DND-41 (cell line): Measurements from ENCODE around the gene PASK.

Source experiments
- EZH2 ChIP-seq: IDR thresholded peaks from 3 replicates; pipeline ENCODE4 v1.6.1; 2012; ENCODE audit warnings: borderline replicate concordance, low read depth, mild to moderate bottlenecking, moderate library complexity, low read length, inconsistent platforms; ENCODE audit not compliant: severe bottlenecking
- TF ChIP-seq, protein P1 (sequence below): IDR thresholded peaks from 2 replicates; pipeline ENCODE4 v1.5.1; 2012; ENCODE audit warnings: borderline replicate concordance, low read length, moderate library complexity, mild to moderate bottlenecking; ENCODE audit not compliant: poor library complexity, severe bottlenecking; ENCODE audit errors: extremely low read depth

DNA sequence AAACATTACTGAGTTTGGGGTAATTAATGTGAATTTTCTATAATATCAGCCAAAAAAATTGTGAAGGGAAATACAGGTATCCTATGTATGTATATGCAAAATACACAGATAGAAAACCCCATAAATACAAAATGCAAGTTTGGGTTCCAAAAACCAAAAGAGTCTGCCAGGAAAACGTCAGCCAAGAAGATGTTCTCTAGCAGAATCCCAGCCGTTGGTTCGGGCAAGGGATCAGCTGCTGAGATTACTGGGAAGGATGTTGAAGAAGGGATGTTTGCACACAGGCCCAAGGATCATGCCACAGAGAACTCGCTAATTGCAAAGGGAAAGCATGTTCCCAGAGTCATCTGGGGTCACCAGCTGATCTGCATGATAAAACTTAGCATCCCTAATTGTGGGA, 29.7 kb upstream of the PASK start:
- TF ChIP-seq, protein P1, sequence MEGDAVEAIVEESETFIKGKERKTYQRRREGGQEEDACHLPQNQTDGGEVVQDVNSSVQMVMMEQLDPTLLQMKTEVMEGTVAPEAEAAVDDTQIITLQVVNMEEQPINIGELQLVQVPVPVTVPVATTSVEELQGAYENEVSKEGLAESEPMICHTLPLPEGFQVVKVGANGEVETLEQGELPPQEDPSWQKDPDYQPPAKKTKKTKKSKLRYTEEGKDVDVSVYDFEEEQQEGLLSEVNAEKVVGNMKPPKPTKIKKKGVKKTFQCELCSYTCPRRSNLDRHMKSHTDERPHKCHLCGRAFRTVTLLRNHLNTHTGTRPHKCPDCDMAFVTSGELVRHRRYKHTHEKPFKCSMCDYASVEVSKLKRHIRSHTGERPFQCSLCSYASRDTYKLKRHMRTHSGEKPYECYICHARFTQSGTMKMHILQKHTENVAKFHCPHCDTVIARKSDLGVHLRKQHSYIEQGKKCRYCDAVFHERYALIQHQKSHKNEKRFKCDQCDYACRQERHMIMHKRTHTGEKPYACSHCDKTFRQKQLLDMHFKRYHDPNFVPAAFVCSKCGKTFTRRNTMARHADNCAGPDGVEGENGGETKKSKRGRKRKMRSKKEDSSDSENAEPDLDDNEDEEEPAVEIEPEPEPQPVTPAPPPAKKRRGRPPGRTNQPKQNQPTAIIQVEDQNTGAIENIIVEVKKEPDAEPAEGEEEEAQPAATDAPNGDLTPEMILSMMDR: no peak
- no peak for TF ChIP-seq EZH2
